Adrenal gland (tissue), 12 donors: ENCODE data around the gene RHOH. TPM values are rescaled to one million over a fixed set of nuclear protein-coding genes. Genes with fewer than 3 reads are reported as not detected.

ENCODE experiments used
- DNase-seq, 7 donors: peaks; one replicate each; pipeline ENCODE4 v3.0.0-alpha.2; 2019 to 2020
- H3K27ac ChIP-seq, 5 donors: fragments of 200-600 bp; sonication (generic) in 4 of 5; 1 replicate in 3 of 5; 2 replicates in 2 of 5; pipeline versions ENCODE4 v1.5.1 to v1.8.0; 2016 to 2020; ENCODE audit warnings: mild to moderate bottlenecking in 1 of 5
- H3K27me3 ChIP-seq: fragments of 200-600 bp; 2 replicates; pipeline ENCODE4 v1.8.0; 2021
- H3K36me3 ChIP-seq, 2 donors: fragments of 200-600 bp; replicated peaks in 1 of 2; 1 replicate in 1 of 2; 2 replicates in 1 of 2; pipeline versions ENCODE4 v1.5.1 to v1.8.0; 2018 to 2022
- H3K4me1 ChIP-seq, 2 donors: fragments of 200-600 bp; replicated peaks in 1 of 2; 1 replicate in 1 of 2; 2 replicates in 1 of 2; pipeline versions ENCODE4 v1.5.1 to v1.8.0; 2018 to 2021
- H3K4me3 ChIP-seq, 4 donors: fragments of 200-600 bp; sonication (generic) in 3 of 4; one replicate each; pipeline ENCODE4 v1.5.1; 2016 to 2018
- H3K9me3 ChIP-seq, 3 donors: fragments of 200-600 bp; sonication (generic) in 1 of 3; replicated peaks in 1 of 3; 1 replicate in 2 of 3; 2 replicates in 1 of 3; pipeline versions ENCODE4 v1.5.1 to v1.8.0; 2016 to 2021
- POLR2A ChIP-seq, 2 donors: fragments of 450-650 bp; IDR thresholded peaks; one replicate each; pipeline ENCODE4 v1.6.1; 2017; ENCODE audit warnings: antibody characterized with exemption in 2 of 2, mild to moderate bottlenecking in 2 of 2, moderate library complexity in 1 of 2
- WGBS, 4 donors: extraction: QIAGEN DNeasy Blood & Tissue Kit in 2 of 4; methylation state at CpG; one replicate each; pipeline versions ENCODE4 v1.1.5 to v1.1.7; 2013 to 2017; 5-methylcytosine and 5-hydroxymethylcytosine counted together
- intact Hi-C, 2 donors: fragments of 100-400 bp; cut with DNase I; formaldehyde crosslinking; loops; one replicate each; pipeline versions ENCODE4 v1.14.1 to v1.15.0; 2022 to 2023
- polyA plus RNA-seq, 3 donors: library from polyadenylated mRNA; stranded (reverse); fragments of 200-250 nt in 2 of 3; fragments of 350-450 nt in 1 of 3; fragmentation: Illumina TruSeq in 1 of 3; extraction: RNeasy Lipid Tissue Mini Kit (QIAGEN cat#74804) in 1 of 3; gene quantifications; one replicate each; pipeline ENCODE4 v1.2.3, GENCODE V29; 2013 to 2014
- total RNA-seq, 9 donors: library from RNA; depleted of rRNA in 4 of 9; stranded (reverse); fragments of >200 nt in 4 of 9; fragments of 120-200 nt in 1 of 9; fragmentation: NEBNext Ultra II Directional in 1 of 9; extraction: Animal tissue kit (Norgen Biotek cat#: 25700) in 1 of 9; gene quantifications; one replicate each; pipeline versions ENCODE4 v1.1.0 to v1.2.4, GENCODE V29; 2013 to 2023
- TF ChIP-seq, protein P1 (sequence below), 6 experiments: fragments of 450-650 bp in 4 of 6; fragments of 200-600 bp in 2 of 6; sonication (generic) in 1 of 6; IDR thresholded peaks; 1 replicate in 5 of 6; 2 replicates in 1 of 6; pipeline versions ENCODE4 v1.5.1 to v1.8.0; 2016 to 2021; ENCODE audit warnings: antibody characterized with exemption in 6 of 6, mild to moderate bottlenecking in 2 of 6, moderate library complexity in 1 of 6
- donor health status: healthy with polysubstance abuse.
- donor health status: Bipolar disorder and iron deficiency.
- donor health status: DM: yes; HTN: yes; CAD: no.
- donor health status: DM: no; HTN: no; CAD: no.
- donor health status: DM: no; HTN: no; CAD: no.
- donor health status: DM: yes; HTN: yes; CAD: no.

RHOH gene
- total and polyA plus RNA-seq, 12 donors = 0.33 to 3.4 (median 0.96) TPM; not detected in 1

DNA sequence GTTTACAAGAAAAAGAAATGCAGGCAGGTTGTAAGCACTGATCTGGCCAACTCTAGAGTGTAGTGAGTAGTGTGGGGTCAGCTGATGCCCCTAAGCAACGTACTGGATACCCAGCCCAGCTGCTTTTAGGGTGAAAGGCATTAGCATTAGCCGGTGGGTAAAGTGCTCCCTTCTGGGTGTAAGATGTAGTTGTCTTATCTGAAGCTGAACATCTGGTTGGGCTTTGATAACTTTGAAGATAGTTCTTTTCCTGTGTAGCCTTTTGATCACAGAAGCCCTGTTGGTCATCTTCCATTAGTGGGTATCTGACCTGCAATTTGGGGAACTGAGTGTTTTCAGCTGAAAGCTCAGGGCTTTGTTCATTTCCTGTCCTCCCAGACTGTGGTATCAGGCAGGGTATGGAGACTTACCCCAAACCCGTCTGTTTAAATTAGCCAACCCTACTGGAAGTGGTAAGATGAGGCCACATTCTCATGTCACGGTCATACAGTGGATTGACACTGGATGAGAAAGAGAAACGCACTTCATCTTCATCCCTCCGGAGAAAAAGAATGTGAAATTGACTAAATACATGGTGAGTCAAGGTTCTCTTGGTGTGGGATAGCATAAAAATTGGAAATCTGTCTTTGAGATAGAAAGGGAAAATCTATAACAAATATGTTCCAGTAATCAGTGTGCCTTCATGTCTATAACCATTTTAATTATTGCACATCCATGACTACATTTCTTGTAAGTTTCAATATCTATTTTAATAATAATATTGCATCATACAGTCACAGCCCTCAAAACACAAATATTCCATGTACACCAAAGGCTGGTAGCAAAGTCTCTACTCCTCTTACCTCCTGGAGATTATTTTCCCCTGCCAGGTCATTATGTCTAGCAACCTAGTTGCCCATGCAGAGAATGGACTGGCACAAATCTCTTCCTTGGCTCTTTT is 8.7 kb downstream of the RHOH start:
- intact Hi-C loops = no loop called here
- peak in 1 of 7 donors; percentile 17 for DNase-seq
- Histone ChIP-seq H3K27me3 (no peaks in the 10 kb centered on the region), H3K4me1 (no peaks in the 10 kb centered on the region), H3K4me3 (no peak overlapping the region), H3K36me3 (no peaks in the 10 kb centered on the region), H3K9me3 (no peaks in the 10 kb centered on the region), H3K27ac (peak overlapping the region in 4 of 5 donors; percentile 5 to 64 (median 16))
- WGBS, 4 donors = 66 to 75% (median 72%) methylated on average over 6 of the region's 6 CpGs
- TF ChIP-seq, protein P1, sequence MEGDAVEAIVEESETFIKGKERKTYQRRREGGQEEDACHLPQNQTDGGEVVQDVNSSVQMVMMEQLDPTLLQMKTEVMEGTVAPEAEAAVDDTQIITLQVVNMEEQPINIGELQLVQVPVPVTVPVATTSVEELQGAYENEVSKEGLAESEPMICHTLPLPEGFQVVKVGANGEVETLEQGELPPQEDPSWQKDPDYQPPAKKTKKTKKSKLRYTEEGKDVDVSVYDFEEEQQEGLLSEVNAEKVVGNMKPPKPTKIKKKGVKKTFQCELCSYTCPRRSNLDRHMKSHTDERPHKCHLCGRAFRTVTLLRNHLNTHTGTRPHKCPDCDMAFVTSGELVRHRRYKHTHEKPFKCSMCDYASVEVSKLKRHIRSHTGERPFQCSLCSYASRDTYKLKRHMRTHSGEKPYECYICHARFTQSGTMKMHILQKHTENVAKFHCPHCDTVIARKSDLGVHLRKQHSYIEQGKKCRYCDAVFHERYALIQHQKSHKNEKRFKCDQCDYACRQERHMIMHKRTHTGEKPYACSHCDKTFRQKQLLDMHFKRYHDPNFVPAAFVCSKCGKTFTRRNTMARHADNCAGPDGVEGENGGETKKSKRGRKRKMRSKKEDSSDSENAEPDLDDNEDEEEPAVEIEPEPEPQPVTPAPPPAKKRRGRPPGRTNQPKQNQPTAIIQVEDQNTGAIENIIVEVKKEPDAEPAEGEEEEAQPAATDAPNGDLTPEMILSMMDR (IDR thresholded peaks at IDR 0.05) = no peak
- no peak for TF ChIP-seq POLR2A (IDR thresholded peaks at IDR 0.05)

DNA sequence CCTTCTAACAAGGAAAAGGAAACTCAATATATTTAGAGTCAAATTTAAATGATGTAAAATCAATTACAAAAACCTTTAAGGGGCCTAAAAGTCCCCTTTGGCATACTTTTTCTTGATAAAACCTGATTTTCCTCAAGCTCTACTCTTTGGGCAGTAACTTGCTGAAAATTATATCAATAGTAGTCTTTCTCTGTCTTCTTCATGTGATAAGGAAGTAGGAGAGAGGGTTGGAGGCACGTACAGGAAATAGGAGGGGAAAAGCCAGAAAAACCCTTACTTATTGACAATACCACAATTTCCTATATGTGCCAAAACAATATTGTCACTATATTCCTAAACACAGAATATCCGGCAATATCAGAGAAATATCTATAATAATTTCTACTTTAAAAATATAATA is 9.6 kb downstream of the RHOH start:
- Histone ChIP-seq H3K9me3 (no peaks in the 10 kb centered on the region), H3K27ac (peak overlapping the region in 2 of 5 donors; percentile 5 to 14), H3K4me1 (no peaks in the 10 kb centered on the region), H3K36me3 (no peaks in the 10 kb centered on the region), H3K27me3 (no peaks in the 10 kb centered on the region), H3K4me3 (no peak overlapping the region)
- intact Hi-C loops = no loop called here
- TF ChIP-seq, protein P1 (IDR thresholded peaks at IDR 0.05) = no peak
- TF ChIP-seq POLR2A (IDR thresholded peaks at IDR 0.05) = no peak
- 53 to 65% (median 59%) methylated on average over 2 of the region's 2 CpGs for WGBS, 4 donors
- DNase-seq = no peak

DNA sequence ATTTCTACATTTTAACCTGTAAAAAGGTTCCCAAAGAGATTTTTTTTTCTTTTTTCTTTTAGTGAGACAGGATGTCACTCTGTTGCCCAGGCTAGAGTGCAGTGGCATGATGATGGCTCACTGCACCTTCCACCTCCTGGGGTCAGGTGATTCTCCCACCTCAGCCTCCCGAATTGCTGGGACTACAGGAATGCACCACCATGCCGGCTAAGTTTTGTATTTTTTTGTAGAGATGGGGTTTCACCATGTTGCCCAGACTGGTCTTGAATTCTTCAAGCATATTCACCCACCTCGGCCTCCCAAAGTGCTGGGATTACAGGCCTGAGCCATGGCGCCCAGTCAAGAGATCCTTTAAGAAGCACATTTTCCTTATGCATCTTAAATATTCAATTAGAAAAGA is 12.6 kb downstream of the RHOH start:
- TF ChIP-seq, protein P1 (IDR thresholded peaks at IDR 0.05) = no peak
- TF ChIP-seq POLR2A (IDR thresholded peaks at IDR 0.05) = no peak
- intact Hi-C loops = no loop called here
- no peak for DNase-seq
- Histone ChIP-seq H3K36me3 (no peaks in the 10 kb centered on the region), H3K27me3 (no peaks in the 10 kb centered on the region), H3K4me3 (no peak overlapping the region), H3K4me1 (no peaks in the 10 kb centered on the region), H3K27ac (no peak overlapping the region), H3K9me3 (no peaks in the 10 kb centered on the region)
- 87 to 91% (median 89%) methylated on average over 4 of the region's 4 CpGs for WGBS, 4 donors

DNA sequence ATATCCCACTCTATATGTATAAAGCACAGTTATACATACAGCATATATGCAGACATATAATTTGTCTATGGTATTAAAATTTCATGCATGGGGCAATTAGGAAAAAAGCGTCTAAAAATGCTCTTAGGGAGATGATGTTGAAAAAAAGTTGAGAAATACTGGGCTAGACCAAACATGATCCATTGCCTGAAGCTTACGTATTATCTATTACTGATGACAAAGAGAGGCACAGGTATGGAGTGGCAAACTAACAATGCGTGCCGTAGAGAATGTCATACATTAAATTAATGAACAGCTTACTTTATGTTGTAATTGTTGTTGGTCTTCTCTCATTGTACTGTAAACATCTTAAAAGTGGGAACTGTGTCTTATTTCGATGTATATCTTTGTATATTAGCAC is 13.9 kb downstream of the RHOH start:
- H3K36me3 ChIP-seq = no peaks in the 10 kb centered on the region
- 80 to 89% (median 89%) methylated on average over 5 of the region's 5 CpGs for WGBS, 4 donors
- no peak overlapping the region for H3K27ac ChIP-seq
- TF ChIP-seq, protein P1 (IDR thresholded peaks at IDR 0.05) = no peak
- no peak for TF ChIP-seq POLR2A (IDR thresholded peaks at IDR 0.05)
- no peak overlapping the region for H3K4me3 ChIP-seq
- intact Hi-C loops = no loop called here
- DNase-seq = no peak
- no peaks in the 10 kb centered on the region for H3K9me3 ChIP-seq
- no peaks in the 10 kb centered on the region for H3K4me1 ChIP-seq
- no peaks in the 10 kb centered on the region for H3K27me3 ChIP-seq
